IMR-90 (cell line): ENCODE data around the gene CRTAC1.

Experiments used
- BHLHE40 ChIP-seq: fragments of 150-350 bp; IDR thresholded peaks from 2 replicates; pipeline ENCODE4 v1.6.1; 2016; ENCODE audit warnings: mild to moderate bottlenecking, low read depth, low read length
- CEBPB ChIP-seq: IDR thresholded peaks from 2 replicates; pipeline ENCODE4 v1.6.1; 2012; ENCODE audit warnings: low read depth, low read length, improper control_type of control experiment
- CTCF ChIP-seq: conservative IDR thresholded peaks from 2 replicates; pipeline ENCODE4 v1.5.1; 2012; ENCODE audit warnings: mild to moderate bottlenecking, low read depth, low read length, improper control_type of control experiment
- FOS ChIP-seq: fragments of 150-350 bp; IDR thresholded peaks from 2 replicates; pipeline ENCODE4 v1.6.1; 2016; ENCODE audit warnings: low read depth, low read length
- NFE2L2 ChIP-seq: fragments of 150-350 bp; IDR thresholded peaks from 2 replicates; pipeline ENCODE4 v1.6.1; 2016; ENCODE audit warnings: low read depth, mild to moderate bottlenecking, low read length
- POLR2A ChIP-seq: IDR thresholded peaks from 2 replicates; pipeline ENCODE4 v1.6.1; 2012; ENCODE audit warnings: mild to moderate bottlenecking, low read depth, low read length
- RAD21 ChIP-seq: IDR thresholded peaks from 2 replicates; pipeline ENCODE4 v1.6.1; 2012; ENCODE audit warnings: low read length, improper control_type of control experiment
- RCOR1 ChIP-seq: IDR thresholded peaks from 2 replicates; pipeline ENCODE4 v1.6.1; 2012; ENCODE audit warnings: mild to moderate bottlenecking, low read length, improper control_type of control experiment; ENCODE audit not compliant: insufficient replicate concordance
- RFX5 ChIP-seq: IDR thresholded peaks from 2 replicates; pipeline ENCODE4 v1.8.0; 2012; ENCODE audit warnings: low read depth, mild to moderate bottlenecking, low read length, moderate library complexity
- SMC3 ChIP-seq: fragments of 150-350 bp; IDR thresholded peaks from 2 replicates; pipeline ENCODE4 v1.6.1; 2016; ENCODE audit warnings: low read depth, mild to moderate bottlenecking, antibody characterized with exemption, low read length, moderate library complexity
- TF ChIP-seq, protein P1 (sequence below): fragments of 150-350 bp; IDR thresholded peaks from 2 replicates; pipeline ENCODE4 v1.6.1; 2016; ENCODE audit warnings: low read depth, mild to moderate bottlenecking, low read length, moderate library complexity, borderline replicate concordance

- TF ChIP-seq POLR2A (no peak), CTCF (no peak), RFX5 (no peak), RAD21 (no peak), CEBPB (no peak), BHLHE40 (no peak), RCOR1 (no peak), SMC3 (no peak), NFE2L2 (no peak), FOS (no peak)
- TF ChIP-seq, protein P1, sequence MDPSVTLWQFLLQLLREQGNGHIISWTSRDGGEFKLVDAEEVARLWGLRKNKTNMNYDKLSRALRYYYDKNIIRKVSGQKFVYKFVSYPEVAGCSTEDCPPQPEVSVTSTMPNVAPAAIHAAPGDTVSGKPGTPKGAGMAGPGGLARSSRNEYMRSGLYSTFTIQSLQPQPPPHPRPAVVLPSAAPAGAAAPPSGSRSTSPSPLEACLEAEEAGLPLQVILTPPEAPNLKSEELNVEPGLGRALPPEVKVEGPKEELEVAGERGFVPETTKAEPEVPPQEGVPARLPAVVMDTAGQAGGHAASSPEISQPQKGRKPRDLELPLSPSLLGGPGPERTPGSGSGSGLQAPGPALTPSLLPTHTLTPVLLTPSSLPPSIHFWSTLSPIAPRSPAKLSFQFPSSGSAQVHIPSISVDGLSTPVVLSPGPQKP: no peak
These were observed 129.0 kb downstream of the CRTAC1 start for GRCh38 chr10:97901381-97901780.
